COLO829 (cell line): Measurements from ENCODE around the gene CSPG4.
"Not testable (repeated sequence)": the region's sequence is repeated elsewhere in the genome, so short reads cannot be mapped to it uniquely, and the experiment has no call there.

Source experiments
- DNase-seq: peaks from one replicate; pipeline ENCODE4 v3.0.0; 2012; ENCODE audit warnings: low spot score

The CSPG4 gene, protein sequence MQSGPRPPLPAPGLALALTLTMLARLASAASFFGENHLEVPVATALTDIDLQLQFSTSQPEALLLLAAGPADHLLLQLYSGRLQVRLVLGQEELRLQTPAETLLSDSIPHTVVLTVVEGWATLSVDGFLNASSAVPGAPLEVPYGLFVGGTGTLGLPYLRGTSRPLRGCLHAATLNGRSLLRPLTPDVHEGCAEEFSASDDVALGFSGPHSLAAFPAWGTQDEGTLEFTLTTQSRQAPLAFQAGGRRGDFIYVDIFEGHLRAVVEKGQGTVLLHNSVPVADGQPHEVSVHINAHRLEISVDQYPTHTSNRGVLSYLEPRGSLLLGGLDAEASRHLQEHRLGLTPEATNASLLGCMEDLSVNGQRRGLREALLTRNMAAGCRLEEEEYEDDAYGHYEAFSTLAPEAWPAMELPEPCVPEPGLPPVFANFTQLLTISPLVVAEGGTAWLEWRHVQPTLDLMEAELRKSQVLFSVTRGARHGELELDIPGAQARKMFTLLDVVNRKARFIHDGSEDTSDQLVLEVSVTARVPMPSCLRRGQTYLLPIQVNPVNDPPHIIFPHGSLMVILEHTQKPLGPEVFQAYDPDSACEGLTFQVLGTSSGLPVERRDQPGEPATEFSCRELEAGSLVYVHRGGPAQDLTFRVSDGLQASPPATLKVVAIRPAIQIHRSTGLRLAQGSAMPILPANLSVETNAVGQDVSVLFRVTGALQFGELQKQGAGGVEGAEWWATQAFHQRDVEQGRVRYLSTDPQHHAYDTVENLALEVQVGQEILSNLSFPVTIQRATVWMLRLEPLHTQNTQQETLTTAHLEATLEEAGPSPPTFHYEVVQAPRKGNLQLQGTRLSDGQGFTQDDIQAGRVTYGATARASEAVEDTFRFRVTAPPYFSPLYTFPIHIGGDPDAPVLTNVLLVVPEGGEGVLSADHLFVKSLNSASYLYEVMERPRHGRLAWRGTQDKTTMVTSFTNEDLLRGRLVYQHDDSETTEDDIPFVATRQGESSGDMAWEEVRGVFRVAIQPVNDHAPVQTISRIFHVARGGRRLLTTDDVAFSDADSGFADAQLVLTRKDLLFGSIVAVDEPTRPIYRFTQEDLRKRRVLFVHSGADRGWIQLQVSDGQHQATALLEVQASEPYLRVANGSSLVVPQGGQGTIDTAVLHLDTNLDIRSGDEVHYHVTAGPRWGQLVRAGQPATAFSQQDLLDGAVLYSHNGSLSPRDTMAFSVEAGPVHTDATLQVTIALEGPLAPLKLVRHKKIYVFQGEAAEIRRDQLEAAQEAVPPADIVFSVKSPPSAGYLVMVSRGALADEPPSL (N-terminal part only)

DNA sequence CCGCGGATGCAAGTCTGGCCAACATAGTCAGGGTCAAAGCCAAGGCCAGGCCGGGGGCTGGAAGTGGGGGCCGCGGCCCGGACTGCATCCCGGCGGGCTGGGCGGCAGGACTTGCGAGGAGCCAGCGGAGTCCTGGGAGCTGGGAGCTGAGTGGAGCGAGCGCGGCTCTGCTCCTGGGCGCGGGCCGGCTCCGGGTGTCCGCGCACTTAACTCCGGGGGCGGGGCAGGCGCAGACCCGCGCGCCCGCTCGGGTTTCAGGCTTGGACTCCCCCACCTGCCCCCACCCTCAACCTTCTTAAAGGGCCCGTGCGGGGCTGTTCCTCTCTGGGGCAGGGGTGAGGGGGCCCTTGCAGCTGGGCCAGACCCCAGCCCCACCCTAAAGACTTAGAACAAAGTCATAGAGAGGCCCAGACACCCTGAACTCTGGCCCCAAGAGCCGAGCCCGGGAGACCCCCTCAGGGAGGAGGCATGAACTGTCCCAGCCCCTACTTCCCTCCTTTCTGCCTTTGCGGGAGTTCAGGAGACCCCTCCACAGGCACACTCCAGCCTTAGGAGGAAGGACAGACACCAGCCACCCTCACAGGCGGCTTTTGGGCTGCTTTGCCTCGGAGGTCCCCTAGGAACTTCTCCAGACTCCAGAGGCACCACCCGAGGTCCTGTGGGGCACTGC, at the start of gene CSPG4:
TSS of gene CSPG4 (minus strand) at position 181 of the 670 bp plus-strand sequence. CDS start at position 88, 93 bp downstream.
- DNase-seq, result no peak

DNA sequence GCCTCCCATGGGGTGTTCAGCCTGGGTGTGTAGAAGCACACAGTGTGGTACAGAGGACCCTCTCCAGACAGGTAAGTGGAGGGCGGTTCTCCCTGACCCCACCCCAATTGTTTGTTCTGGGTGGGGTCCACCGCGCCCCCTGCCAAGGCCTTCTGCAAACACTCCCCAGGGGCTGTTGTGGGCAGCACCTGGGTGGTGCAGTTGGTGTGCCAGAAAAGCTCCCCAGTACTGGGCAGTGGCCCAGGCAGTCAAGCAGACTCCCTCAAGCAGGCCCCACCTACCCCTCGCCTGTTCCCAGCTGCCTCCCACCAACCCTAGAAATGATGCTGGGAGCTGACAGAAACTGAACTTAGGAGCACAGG, 49.7 kb upstream of the CSPG4 start:
- not testable (repeated sequence) for DNase-seq

DNA sequence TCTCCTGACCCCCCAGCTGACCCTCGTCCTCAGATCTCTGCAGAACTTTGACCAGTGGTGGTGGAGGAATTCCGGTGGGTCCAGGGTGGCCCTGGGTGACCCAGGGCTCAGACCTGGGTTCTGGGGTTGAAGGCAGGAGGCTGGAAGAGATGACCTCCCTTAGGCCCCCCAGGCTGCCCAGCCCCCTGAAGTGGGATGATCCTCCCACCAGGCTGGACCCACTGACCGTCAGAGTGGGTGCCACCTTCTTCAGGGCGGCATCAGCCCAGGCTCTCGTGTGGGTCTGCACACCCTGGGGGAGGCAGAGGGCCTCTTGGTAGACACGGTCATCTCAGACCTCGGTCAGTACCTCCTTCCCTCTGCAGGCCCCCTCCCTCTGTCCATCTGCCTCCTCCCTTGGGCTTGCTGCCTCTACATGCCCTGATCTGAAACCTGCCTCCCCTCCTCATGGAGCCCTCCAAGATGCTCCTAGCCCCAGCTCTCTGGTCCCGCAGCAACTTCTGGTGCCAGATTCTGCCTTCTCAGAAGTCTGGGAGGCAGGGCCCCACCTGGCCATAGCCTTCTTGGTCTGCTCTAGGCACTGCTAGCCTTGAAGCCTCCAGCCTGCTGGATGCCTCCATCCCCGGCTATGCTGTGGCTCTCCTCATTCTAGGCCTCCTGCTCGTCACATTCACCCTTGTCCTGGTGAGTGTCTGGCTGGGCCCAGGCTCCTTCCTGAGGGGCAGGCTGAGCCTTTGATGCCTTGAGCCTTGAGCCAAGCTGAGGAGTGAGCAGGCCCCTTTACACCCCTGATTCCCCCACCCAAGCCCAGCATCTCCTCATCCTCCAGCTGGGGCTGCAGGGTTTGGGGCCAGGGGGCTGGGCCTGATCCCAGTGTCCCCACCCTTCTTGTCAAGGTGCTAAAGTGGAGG, 49.1 kb upstream of the CSPG4 start:
- DNase-seq, result no peak

DNA sequence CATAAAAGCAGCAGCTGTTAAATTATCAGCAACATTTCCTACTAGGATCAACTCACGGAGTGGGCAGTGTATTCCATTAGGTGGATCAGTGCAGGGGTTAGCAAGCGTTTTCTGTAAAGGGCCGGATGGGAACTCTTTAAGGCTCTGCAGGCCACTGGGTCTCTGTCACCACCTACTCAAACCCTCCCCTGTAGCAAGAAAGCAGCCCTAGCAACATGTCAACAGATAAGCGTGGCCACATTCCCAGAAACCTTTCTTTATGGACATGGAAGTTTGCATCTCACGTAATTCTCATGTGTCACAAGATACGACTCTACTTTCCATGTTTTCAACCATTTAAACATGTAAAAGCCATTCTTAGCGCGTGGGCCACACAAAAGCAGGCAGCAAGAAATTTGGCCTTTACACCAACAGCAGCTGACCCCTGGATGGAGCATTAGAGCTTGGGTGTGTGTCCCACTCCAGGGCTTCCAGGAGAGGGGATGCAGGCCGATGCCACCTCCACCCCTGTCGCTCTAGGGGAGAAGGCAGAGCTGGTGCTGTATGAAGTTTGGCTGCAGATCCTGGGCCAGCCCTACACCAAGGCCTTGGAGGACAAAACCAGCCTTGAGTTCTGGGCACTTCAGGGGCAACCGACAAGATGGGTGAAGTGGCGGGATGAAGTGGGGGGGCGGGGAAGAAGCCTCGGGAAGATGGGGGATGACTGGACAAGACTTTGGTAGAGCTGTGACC, 48.2 kb upstream of the CSPG4 start:
- no peak for DNase-seq

DNA sequence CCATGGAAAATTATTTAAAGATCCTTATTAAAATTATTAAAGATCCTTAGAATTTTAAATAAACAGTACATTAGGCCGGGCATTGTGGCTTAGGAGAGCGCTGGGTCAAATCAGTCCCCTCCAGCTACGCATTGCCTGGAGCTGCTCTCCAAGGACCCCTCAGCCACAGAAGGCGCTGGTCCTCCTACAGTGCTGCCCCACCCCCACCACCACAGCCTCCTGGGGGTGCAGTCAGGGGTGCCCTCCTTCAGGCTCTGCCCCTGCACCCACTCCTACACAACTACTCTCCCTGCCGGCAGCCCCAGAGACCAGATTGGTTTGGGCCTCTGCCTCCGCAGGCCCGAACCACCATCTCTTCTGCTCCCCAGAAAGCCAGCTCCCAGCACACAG, 47.5 kb upstream of the CSPG4 start:
- DNase-seq, result not testable (repeated sequence)

DNA sequence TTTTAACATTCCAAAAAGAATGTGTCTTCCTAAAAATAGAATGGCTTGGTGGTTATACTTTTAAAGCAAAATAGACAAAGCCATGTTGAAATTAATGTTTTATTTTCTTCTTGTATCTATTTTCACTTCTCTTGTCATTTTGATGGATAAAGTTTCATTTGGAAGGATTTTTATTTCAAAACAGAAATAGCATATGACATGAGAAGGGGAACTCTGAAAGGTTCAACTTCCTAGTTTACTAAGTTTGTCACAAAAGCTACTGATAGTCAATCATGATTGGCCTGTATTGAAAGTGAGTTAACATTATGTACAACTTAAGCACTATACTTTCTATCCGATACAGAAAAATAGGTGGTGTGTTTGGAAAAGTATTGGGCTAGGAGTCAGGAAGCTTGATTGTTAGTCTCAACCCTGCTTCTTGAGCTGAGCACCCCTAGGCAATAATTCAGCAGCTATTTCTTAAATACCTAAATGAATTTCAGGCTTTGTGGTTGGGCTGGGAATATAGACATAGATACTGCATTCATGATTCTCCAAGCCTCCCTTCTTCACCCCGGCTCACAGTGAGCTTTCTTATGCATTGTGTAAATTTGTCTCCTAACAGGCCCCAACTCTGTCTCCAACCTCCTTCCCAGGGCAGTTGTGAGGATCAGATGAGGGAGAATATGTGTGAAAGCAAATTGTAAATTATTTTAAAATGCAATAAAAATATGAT, 46.9 kb upstream of the CSPG4 start:
- DNase-seq, result no peak

DNA sequence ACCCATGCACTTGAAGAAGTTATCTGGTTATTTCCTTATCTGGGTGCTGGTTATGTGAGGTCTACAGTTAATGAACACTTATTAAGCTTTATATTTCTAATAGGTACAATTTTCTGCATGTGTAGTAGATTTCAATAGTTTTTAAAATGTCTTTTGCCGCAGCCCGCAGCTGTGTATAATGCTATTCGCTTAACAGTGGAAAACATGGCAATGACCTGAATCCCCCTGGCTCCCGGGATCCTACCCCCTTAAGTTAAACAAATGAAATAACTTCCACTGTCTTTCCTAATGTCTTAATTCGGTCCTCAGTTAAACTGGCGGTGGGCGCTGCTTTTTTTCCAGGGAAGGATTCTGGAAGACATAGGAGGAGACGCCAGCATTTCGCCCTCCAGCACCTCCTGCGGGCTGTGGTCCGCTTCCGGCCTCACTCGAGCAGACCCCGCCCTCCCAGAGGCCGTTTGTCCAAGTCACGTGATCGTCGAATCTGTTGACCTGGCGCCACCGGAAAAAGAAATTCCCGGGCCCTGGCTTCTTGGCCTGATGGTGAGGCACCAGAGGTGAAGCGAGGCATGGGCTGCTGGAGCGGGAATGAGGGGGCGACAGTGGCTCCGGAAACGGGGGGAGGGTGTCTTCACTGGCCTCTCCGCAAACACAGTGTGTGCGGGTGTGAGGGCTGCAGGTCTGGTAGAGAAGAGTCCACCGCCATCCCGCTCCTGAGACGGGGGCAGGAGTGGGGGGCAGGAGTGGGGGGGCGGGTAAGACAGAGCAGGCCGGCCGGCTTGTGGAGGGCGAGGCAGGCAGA, 45.6 kb upstream of the CSPG4 start:
- peak; percentile 57 for DNase-seq

DNA sequence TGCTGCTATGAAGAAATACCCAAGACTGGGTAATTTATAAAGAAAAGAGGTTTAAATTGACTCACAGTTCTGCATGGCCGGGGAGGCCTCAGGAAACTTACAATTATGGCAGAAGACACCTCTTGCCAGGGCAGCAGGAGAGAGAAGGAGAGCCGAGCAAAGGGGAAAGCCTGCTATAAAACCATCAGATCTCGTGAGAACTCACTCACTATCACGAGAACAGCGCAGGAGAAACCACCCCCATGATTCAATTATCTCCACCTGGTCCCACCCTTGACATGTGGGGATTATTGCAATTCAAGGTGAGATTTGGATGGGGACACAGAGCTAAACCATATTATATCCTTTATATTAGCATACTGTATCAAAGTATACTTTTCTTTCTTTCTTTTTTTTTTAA, 42.2 kb upstream of the CSPG4 start:
- not testable (repeated sequence) for DNase-seq

DNA sequence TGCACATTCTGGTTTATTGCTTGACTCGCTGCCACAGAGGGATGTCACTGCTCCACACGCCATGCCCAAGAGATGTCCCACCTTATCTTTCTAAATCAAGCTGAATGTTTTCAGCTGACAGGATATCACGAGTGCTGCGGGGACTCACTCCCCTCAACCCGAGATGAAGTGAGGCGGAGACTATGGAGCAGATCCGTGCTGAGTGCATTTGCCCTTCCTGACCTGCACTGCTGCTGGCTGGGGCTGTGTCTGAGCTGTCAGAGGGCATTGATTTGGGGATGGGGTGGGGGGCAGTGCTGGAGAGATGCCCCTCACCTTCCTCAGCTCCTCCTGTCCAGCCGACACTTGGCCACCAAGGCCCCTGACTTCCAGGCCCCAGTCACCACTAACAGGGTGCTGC, 40.5 kb upstream of the CSPG4 start:
- no peak for DNase-seq

DNA sequence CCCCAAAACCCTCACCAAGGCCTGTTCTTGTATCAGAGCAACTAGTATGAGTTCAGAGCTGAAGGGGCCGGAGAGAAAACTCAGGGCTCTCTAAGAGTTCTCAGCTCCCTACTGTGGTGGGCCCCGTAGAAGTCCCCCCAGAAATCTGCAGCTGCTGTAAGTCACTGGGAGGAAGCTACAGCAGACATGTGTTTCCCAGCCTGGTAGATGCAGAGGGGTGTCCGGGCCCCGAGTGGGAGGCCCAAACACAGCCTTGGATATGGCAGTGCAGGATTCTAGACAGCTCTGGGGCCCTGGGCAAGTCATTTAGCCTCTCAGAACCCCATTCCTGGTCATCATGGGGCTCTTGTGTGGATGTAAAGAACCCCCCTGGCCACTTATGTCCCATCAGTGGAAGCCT, 39.2 kb upstream of the CSPG4 start:
- DNase-seq, result no peak

DNA sequence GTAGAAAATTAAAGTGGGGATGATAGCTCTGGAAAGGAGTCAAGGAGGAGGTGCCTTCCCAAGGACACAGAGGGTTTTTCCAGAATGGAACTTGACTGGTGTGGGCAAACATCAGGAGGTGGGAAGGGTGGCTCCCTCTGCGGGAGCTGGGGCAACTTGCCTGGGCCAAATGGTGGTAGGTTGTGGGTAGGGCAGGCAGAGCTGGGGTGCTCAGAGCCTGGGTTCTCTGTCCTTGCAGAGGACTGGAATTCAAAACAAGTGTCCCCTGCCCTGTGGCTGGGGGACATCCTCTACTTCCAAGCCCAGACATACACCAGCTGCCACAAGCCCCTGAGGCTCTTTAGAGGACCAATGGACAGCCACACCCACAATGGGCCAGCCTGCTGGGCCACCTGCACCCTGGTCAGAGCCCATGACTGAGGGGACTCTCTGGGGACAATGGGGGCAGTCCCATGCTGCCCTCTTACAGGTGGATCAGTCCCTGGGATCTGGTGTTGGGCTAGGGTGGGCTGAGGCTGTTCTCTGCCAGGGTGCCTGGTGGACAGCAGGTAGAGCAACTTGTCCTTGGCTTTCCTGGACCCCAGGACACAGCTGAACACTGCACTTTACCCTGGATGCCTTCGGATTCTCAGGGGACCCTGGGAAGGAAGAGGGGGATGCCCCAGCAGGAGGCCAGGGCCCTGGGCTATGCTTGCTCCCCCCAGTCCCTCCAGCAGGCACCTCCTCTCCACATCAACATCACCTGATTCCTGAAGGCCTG, 38.6 kb upstream of the CSPG4 start:
- DNase-seq, result no peak

DNA sequence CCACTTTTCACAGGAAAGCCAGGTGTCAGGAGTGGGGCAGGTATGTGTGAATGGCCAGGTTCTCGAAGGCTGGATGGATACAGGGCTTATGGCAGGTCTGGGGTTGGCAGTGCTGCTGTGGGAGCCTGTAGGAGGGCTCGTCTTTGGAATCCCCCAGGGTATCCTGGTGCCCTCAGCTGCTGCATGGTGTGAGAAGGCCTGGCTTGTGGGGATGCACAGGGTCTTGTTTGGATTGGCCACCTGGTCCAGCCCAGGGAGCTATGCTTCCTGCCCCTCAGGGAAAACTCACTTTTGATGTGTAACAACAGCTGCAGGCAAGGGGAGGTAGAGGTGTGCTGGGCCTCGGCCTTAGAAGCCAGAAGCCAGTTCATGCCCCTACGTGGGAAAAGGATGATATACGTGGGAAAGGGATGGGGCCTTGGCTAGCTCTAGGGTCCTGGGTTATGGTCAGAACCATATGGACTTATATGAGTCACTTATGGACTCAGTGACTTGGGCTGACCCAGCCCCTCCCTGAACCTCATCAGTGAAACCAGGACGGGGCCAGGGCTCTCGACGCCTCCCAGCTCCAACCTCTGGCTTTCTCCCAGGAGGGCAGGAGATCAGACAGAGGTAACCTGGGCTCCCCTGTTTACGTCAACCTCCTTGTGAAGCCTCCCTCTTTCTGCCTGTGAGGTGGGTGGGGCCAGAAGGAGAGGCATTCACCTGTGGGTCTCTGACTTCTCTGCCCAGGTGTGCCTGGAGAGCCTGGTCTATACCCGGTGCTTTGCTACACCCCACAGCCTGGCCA, 37.8 kb upstream of the CSPG4 start:
- no peak for DNase-seq

DNA sequence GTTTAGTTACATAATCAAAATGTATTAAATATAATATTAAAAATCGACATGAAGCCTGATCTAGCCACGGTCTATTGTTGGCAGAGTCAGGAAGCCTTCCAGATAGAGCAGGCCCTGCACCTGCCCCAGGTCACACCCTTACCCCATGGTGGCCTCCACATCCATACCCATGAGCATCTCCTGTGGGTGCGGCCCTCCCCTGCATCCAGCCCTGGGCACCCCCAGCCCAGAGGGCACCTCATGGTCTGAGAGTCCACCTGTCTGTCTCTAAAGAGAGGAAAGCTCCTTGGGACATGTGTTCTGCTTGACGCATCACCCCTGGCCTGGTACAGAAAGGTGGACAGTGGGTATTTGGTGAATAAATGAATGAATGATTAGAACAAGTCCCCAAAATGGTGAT, 37.2 kb upstream of the CSPG4 start:
- no peak for DNase-seq

DNA sequence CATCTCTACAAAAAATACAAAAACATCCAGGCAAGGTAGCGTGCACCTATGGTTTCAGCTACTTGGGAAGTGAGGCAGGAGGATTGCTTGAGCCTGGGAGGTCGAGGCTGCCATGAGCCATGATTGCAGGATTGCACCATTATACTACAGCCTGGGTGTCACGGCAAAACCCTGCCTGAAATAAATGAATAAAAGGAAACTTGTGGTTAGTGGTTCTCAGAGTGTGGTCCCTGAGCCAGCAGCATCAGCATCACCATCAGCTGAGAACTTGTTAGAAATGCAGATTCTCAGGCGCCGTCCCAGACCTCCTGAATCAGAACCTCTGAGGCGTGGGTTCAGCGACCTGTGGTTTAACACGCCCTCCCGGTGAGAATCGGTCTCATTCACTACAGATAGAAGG, 36.2 kb upstream of the CSPG4 start:
- not testable (repeated sequence) for DNase-seq

DNA sequence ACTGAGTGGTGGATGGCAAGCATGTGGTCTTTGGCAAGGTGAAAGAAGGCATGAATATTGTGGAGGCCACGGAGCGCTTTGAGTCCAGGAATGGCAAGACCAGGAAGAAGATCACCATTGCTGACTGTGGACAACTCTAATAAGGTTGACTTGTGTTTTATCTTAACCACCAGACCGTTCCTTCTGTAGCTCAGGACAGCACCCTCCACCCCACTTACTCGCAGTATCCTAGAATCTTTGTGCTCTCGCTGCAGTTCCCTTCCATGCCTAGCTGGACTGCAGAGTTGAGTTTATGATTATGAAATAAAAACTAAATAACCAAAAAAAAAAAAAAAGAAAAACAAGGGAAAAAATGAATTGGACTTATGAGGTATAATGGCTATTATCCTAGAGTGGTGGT, 34.5 kb upstream of the CSPG4 start:
- not testable (repeated sequence) for DNase-seq

DNA sequence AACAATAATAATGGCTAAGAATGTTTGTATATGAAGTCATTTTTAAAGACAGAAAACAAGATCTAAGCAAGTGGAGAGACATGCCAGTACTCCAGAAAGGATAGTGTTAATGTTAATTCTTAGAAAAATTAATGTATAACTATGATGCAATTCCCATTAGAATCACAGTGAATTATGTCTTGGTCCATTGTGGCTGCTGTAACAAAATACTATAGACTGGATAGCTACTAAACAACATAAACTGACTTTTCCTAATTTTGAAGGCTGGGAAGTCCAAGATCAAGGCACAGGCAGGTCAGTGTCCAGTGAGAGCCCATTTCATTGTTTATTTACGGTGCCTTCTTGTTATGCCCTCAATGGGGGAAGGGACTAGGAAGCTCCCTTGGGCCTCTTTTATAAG, 32.7 kb upstream of the CSPG4 start:
- DNase-seq, result no peak

DNA sequence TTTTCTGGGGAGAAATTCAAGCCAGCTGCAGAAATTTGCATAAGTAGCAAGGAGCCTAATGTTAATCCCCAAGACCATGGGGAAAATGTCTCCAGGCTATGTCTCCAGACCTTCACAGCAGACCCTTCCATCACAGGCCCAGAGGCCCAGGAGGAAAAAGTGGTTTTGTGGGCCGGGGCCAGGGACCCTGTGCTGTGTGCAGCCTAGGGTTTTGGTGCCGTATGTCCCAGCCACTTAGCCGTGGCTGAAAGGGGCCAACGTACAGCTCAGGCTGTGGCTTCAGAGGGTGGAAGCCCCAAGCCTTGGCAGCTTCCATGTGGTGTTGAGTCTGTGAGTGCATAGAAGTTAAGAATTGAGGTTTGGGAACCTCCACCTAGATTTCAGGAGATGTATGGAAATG, 29.7 kb upstream of the CSPG4 start:
- not testable (repeated sequence) for DNase-seq
